Medulla oblongata (tissue), 1 donor: ENCODE results near the gene ST8SIA4.

Experiments used
- DNase-seq: peaks from one replicate; pipeline ENCODE4 v3.0.0-alpha.2; 2015; ENCODE audit errors: extremely low spot score

ST8SIA4 gene, protein sequence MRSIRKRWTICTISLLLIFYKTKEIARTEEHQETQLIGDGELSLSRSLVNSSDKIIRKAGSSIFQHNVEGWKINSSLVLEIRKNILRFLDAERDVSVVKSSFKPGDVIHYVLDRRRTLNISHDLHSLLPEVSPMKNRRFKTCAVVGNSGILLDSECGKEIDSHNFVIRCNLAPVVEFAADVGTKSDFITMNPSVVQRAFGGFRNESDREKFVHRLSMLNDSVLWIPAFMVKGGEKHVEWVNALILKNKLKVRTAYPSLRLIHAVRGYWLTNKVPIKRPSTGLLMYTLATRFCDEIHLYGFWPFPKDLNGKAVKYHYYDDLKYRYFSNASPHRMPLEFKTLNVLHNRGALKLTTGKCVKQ

DNA sequence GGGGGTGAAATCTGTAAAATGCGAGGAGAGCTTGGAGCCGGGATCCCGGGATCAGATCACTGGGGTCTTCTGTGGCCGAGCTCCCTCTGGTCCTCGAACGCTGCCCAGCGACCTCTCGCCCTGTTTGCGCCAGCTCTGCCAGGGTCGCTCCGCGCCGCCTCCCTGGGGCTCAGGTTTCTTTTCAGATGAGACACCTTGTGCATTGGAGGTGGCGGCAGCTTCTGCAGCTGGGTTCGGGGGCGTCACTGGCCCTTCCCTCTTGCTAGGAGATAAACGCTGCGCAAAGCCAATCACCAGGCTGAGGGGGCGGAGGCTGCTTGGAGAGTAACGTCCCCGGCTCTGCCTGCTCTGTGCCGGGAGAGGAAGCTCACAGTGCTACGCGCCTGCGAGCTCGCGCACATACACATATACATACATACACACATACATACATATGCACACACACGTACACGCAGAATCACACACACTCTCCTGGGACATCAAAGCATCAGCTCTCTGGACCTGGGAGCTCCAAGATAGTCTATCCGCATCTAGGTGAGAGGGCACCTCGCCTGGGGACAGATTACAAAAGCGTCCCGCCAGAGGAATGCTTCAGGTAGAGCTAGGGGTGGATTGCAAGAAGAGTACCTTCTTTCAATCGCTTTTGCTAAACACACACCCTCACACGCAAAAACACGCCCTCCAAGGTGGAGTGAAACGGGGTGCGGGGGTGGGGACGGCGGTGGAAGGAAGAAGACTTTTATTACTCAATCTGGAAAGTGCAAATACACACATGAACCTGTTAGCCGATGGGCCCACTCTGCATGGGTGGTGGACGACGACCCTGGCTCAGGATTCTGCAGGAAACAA, at the start of gene ST8SIA4:
Gene ST8SIA4, minus strand, starts transcription at position 244 of the 849 bp plus-strand sequence. CDS start 327 bp downstream, outside the sequence.
- peak; percentile 80 for DNase-seq

GRCh38 chr5:100950985-100951384, 47.9 kb upstream of the ST8SIA4 start:
- DNase-seq = peak; percentile 26

DNA sequence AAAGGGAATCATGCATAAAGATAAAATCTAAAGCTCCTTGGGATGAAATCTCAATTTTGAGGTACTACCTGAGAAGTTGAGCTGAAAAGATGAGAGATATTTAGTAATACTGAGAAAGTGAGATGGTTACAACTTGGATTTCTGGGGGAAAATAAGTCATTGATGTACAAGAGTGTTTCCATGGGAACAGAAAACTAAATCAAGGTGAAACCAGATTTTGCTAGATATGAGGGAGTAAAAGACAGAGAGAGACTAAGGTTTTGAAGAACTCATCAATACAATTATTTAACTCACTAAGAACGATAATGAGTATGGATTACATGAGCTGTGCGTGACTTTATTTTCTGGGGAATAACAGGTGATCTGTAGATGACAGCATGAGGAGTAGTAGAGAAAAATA, 10.2 kb upstream of the ST8SIA4 start:
- DNase-seq = no peak

DNA sequence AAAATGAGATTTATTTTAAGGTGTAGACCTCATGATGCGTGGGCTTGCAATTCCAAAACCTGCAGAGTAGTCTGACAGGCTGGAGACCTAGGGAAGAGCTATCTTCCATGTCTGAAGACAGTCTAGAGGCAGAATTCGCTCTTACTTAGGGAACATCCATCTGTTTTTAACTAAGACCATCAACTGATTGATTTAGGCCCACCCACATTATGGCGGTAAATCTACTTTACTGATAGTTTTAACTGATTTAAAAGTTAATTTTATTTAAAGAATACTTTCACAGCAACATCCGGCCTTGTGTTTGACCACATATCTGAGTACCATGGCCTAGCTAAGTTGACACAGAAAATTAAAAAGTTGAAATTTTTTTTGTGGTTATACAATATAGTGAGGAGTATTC, 6.0 kb upstream of the ST8SIA4 start:
- no peak for DNase-seq

- no peak for DNase-seq
Observed at GRCh38 chr5:100905259-100905914, 2.3 kb upstream of the ST8SIA4 start.

GRCh38 chr5:100904259-100904861, 1.3 kb upstream of the ST8SIA4 start:
- peak; percentile 58 for DNase-seq

DNA sequence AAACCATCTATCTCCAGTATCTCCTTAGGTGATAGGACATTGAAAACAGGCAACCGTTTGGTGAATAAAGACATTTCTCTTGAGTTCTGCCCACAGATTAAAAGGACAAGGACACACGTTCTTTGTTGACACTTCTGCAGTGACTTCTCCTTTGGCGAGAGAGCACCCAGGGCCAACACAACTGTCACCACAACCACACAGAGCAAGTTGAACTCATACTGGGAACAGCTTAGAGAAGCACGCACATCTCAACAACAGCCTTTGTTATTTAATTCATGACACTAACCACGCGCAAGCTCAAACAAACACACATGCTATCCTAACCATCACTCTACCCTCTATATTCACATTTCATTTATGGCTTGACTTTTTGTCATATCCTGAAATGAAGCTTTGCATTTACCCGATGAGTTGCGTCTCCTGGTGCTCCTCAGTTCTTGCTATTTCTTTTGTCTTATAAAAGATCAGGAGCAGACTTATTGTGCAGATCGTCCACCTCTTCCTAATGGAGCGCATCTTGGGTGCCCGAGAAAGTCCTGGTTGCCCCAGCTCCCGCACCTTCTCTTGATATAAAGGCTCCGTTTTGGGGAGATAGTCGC, 543 bp downstream of the ST8SIA4 start:
- DNase-seq = peak; percentile 43

DNA sequence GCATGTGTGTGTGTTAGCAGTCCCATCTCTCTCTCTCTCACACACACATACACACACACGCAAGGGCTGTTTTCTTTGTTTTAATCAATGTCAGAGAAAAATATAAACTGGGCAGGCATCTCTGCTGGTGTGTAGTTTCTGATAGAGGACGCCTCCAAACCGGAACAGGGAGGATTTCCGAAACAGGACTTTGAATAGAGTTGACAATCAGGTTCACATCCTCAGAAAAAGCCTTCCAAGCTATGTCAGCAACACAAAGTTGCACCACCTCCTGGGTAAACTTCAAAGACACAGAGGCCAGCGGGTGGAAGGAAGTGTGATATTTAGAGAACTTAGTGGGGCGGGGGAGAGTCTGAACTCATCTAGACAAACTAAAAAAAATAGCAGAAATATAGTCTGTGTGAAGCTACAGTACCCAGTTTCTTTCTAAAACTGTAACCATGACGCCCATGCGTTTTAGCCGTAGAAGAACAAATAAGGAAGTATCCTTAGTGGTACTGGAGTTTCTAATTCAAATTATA, 1.2 kb downstream of the ST8SIA4 start:
- peak; percentile 68 for DNase-seq

GRCh38 chr5:100900796-100901781, 2.0 kb downstream of the ST8SIA4 start:
- peak; percentile 59 for DNase-seq

DNA sequence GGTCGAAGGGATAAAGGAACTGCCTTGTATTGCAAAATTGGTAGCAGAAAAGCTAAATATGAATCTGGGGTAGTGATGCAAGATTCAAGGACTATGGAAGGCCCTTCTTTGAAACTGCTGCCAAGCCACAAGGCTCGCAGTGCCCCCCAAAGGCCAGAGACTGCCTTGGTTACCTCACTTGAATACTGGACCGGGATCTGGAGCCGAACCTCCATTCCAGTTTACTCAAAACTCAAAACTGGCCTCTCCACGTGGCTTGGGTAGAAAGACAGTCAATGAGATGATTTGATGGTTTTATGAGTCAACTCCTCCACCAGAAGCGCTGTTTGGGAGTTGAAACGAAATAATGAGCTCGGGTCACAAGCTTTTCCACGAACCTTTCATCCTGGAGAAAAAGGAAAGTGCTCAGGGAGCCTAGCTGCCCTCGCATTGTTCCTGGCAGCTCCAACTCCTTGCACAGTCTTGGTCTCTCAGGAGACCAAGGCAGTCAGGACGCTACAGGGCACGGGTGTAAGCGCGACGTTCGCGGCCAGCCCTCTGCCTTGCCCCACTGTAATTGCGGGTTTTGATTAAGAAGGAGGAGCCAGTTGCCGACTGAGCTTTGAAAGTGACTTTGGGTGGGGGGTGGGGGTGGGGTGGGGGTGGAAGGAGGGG, 2.8 kb downstream of the ST8SIA4 start:
- DNase-seq = peak; percentile 65

GRCh38 chr5:100899675-100900074, 3.4 kb downstream of the ST8SIA4 start:
- no peak for DNase-seq

DNA sequence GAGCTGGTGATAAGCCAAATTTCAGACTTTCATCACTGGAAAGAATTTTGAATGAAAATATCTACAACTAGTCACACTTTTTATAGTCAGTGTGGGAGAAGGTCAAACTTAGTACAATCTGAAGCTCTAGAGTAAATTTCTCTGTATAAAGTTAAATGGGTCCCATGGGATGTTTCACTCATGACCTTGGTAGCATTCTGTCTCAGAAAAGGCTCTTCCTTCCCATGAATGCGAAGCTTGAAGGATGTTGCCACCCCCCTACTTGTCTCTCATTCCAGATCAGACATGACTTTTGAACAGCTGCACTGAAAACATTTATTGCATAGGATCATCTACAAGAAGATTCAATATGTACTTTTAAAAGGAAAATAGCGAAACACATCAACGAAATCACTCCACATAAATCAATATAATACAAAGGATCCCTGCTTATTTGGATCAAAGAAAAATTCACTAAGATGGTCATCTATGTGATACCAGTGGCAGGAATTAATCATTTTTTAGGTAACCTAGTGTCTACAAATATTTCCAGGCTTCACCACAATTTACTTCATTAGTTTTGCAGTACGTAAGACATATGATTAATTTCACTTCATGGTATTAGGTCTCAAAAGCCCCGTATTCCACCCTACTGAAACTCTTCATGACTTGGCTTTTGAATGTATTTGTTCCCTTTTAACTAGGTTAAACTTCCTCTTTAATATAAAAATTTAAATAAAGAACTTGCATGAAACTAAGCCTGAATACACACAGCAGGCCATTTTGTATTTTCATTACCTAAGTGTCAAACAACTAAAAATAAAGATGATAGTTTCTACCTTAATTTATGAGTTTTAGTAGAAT, 4.4 kb downstream of the ST8SIA4 start:
- no peak for DNase-seq

- no peak for DNase-seq
Observed at GRCh38 chr5:100896054-100896453, 7.0 kb downstream of the ST8SIA4 start.

GRCh38 chr5:100890461-100891008, 12.5 kb downstream of the ST8SIA4 start:
- no peak for DNase-seq

GRCh38 chr5:100889896-100890295, 13.2 kb downstream of the ST8SIA4 start:
- DNase-seq = no peak

- DNase-seq = no peak
Observed at GRCh38 chr5:100889165-100889743, 13.8 kb downstream of the ST8SIA4 start.

DNA sequence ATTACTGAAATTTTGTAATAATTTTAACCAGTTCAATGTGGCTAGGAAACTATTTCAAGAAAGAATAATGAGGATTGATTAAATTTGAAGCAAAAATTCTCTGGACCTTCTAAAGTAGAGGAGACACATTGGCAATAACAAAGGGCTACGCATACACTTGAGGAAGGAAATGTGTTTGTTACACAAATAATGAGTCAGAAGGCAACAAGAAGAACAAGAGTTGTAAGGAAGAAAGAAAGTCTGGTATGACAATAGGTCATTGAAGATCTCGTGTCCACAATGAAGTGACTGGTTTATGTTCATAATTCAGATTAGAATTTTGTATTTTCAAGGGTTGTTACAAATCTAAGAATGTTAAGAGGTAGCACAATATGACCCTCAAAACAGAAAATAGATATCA, 25.8 kb downstream of the ST8SIA4 start:
- no peak for DNase-seq
